Measurements from ENCODE around the gene RASGRF2. TPM values are rescaled to one million over a fixed set of nuclear protein-coding genes. Genes with fewer than 3 reads are reported as not detected.

RASGRF2 gene
- total RNA-seq, 5 donors from 2014 or later (not counting 1 experiment from before 2014, with no cell fraction given) = 25.2 to 53.0 (median 27.0) TPM

GRCh38 chr5:81194633-81195334 is 234.6 kb downstream of the RASGRF2 start:
- H3K4me3 Mint-ChIP-seq = peak overlapping the region in 2 of 3 donors; percentile 16 to 17
- Histone ChIP-seq H3K36me3 (ENCODE audit: control insufficient read depth in 2 of 2, extremely low read depth in 1 of 2, insufficient read depth in 1 of 2, low read length in 1 of 2) (peaks cover 2 to 3% of the 10 kb centered on the region in 2 donors), H3K27ac (ENCODE audit: low read length) (no peak overlapping the region), H3K4me3 (ENCODE audit: control insufficient read depth in 1 of 2, extremely low read depth in 1 of 2, low read length in 1 of 2) (no peak overlapping the region), H3K27me3 (replicated peaks in 1 of 2; ENCODE audit: control insufficient read depth in 2 of 2, extremely low read depth in 1 of 2, insufficient read depth in 2 of 2, low read length in 1 of 2) (no peaks in the 10 kb centered on the region), H3K4me1 (ENCODE audit: control insufficient read depth in 1 of 2, extremely low read depth in 1 of 2, insufficient read depth in 2 of 2, low read length in 2 of 2) (peaks cover 0 to 7% of the 10 kb centered on the region in 2 experiments), H3K9me3 (no peaks in the 10 kb centered on the region)
- ATAC-seq (replicated peaks in 1 of 4) = peak; percentile 96 to 98 (median 98)
- 21% methylated on average over 25 of the region's 31 CpGs for WGBS (ENCODE audit: insufficient coverage)
- H3K36me3 Mint-ChIP-seq = no peaks in the 10 kb centered on the region
- CTCF ChIA-PET = interaction anchor here (0.5 to 3.6 kb wide), 17 partner anchors 12 to 1331 kb away, joined by 3 to 26 read pairs (median 3); no protein-coding TSS in a partner anchor
- POLR2A ChIA-PET = no interaction called here
- DNase-seq = peak; percentile 51 to 84 (median 74)
- peak overlapping the region; percentile 54 to 68 for H3K27ac Mint-ChIP-seq
- no peaks in the 10 kb centered on the region for H3K27me3 Mint-ChIP-seq
- H3K9me3 Mint-ChIP-seq = no peaks in the 10 kb centered on the region
- H3K4me1 Mint-ChIP-seq = peaks cover 9 to 10% (median 9%) of the 10 kb centered on the region in 3 donors

- H3K9me3 Mint-ChIP-seq = no peaks in the 10 kb centered on the region
- Histone ChIP-seq H3K9me3 (no peaks in the 10 kb centered on the region), H3K27ac (ENCODE audit: low read length) (no peak overlapping the region), H3K4me3 (ENCODE audit: control insufficient read depth in 1 of 2, extremely low read depth in 1 of 2, low read length in 1 of 2) (no peak overlapping the region), H3K27me3 (replicated peaks in 1 of 2; ENCODE audit: control insufficient read depth in 2 of 2, extremely low read depth in 1 of 2, insufficient read depth in 2 of 2, low read length in 1 of 2) (no peaks in the 10 kb centered on the region), H3K36me3 (ENCODE audit: control insufficient read depth in 2 of 2, extremely low read depth in 1 of 2, insufficient read depth in 1 of 2, low read length in 1 of 2) (peaks cover 2 to 3% of the 10 kb centered on the region in 2 donors), H3K4me1 (ENCODE audit: control insufficient read depth in 1 of 2, extremely low read depth in 1 of 2, insufficient read depth in 2 of 2, low read length in 2 of 2) (peaks cover 0 to 7% of the 10 kb centered on the region in 2 experiments)
- H3K36me3 Mint-ChIP-seq = no peaks in the 10 kb centered on the region
- H3K4me1 Mint-ChIP-seq = peaks cover 9 to 10% (median 9%) of the 10 kb centered on the region in 3 donors
- no peak overlapping the region for H3K27ac Mint-ChIP-seq
- POLR2A ChIA-PET = no interaction called here
- H3K27me3 Mint-ChIP-seq = no peaks in the 10 kb centered on the region
- CTCF ChIA-PET = interaction anchor here (0.5 to 3.6 kb wide), 21 partner anchors 12 to 1332 kb away, joined by 3 to 26 read pairs (median 3); no protein-coding TSS in a partner anchor
- peak overlapping the region in 1 of 3 donors; percentile 16 for H3K4me3 Mint-ChIP-seq
- 87% methylated on average over 3 of the region's 5 CpGs for WGBS (ENCODE audit: insufficient coverage)
- DNase-seq (no peak), ATAC-seq (replicated peaks in 1 of 4) (no peak)
Measured at GRCh38 chr5:81195335-81195929, 235.3 kb downstream of the RASGRF2 start.

- CTCF ChIA-PET = no interaction called here
- H3K36me3 Mint-ChIP-seq = peaks cover 33% of the 10 kb centered on the region
Measured at GRCh38 chr5:81202655-81203054, 242.5 kb downstream of the RASGRF2 start.

GRCh38 chr5:81203729-81204128 is 243.6 kb downstream of the RASGRF2 start:
- H3K36me3 Mint-ChIP-seq = peaks cover 36% of the 10 kb centered on the region
- CTCF ChIA-PET = no interaction called here

More at GRCh38 chr5:81202655-81203054, 242.5 kb downstream of the RASGRF2 start:
- H3K27ac ChIP-seq (ENCODE audit: low read length) = no peak overlapping the region
- no peak overlapping the region for H3K4me3 Mint-ChIP-seq
- no peaks in the 10 kb centered on the region for H3K4me1 Mint-ChIP-seq
- no peaks in the 10 kb centered on the region for H3K27me3 Mint-ChIP-seq
- peaks cover 2 to 37% of the 10 kb centered on the region in 2 donors for H3K36me3 ChIP-seq (ENCODE audit: control insufficient read depth in 2 of 2, extremely low read depth in 1 of 2, insufficient read depth in 1 of 2, low read length in 1 of 2)
- POLR2A ChIA-PET = no interaction called here
- H3K27me3 ChIP-seq (replicated peaks in 1 of 2; ENCODE audit: control insufficient read depth in 2 of 2, extremely low read depth in 1 of 2, insufficient read depth in 2 of 2, low read length in 1 of 2) = no peaks in the 10 kb centered on the region
- no peak for ATAC-seq (replicated peaks in 1 of 4)
- H3K27ac Mint-ChIP-seq = no peak overlapping the region
- no peaks in the 10 kb centered on the region for H3K4me1 ChIP-seq (ENCODE audit: control insufficient read depth in 1 of 2, extremely low read depth in 1 of 2, insufficient read depth in 2 of 2, low read length in 2 of 2)
- H3K9me3 Mint-ChIP-seq = no peaks in the 10 kb centered on the region
- no peaks in the 10 kb centered on the region for H3K9me3 ChIP-seq
- no peak for DNase-seq
- H3K4me3 ChIP-seq (ENCODE audit: control insufficient read depth in 1 of 2, extremely low read depth in 1 of 2, low read length in 1 of 2) = no peak overlapping the region
- 100% methylated on average over 1 of the region's 2 CpGs for WGBS (ENCODE audit: insufficient coverage)

GRCh38 chr5:81204205-81204604 is 244.0 kb downstream of the RASGRF2 start:
- no peak overlapping the region for H3K27ac Mint-ChIP-seq

More at GRCh38 chr5:81203729-81204128, 243.6 kb downstream of the RASGRF2 start:
- H3K4me1 Mint-ChIP-seq = no peaks in the 10 kb centered on the region
- DNase-seq (no peak), ATAC-seq (replicated peaks in 1 of 4) (no peak)
- Histone ChIP-seq H3K27me3 (replicated peaks in 1 of 2; ENCODE audit: control insufficient read depth in 2 of 2, extremely low read depth in 1 of 2, insufficient read depth in 2 of 2, low read length in 1 of 2) (no peaks in the 10 kb centered on the region), H3K36me3 (ENCODE audit: control insufficient read depth in 2 of 2, extremely low read depth in 1 of 2, insufficient read depth in 1 of 2, low read length in 1 of 2) (peaks cover 0 to 42% of the 10 kb centered on the region in 2 donors), H3K4me3 (ENCODE audit: control insufficient read depth in 1 of 2, extremely low read depth in 1 of 2, low read length in 1 of 2) (no peak overlapping the region), H3K9me3 (no peaks in the 10 kb centered on the region), H3K27ac (ENCODE audit: low read length) (no peak overlapping the region), H3K4me1 (ENCODE audit: control insufficient read depth in 1 of 2, extremely low read depth in 1 of 2, insufficient read depth in 2 of 2, low read length in 2 of 2) (no peaks in the 10 kb centered on the region)
- no peaks in the 10 kb centered on the region for H3K27me3 Mint-ChIP-seq
- H3K27ac Mint-ChIP-seq = no peak overlapping the region
- POLR2A ChIA-PET = no interaction called here
- WGBS (ENCODE audit: insufficient coverage) = 89% methylated on average over 1 of the region's 3 CpGs
- no peak overlapping the region for H3K4me3 Mint-ChIP-seq
- no peaks in the 10 kb centered on the region for H3K9me3 Mint-ChIP-seq

GRCh38 chr5:81205058-81205457 is 244.9 kb downstream of the RASGRF2 start:
- WGBS (ENCODE audit: insufficient coverage) = 93% methylated on average over 2 of the region's 4 CpGs
- H3K4me3 Mint-ChIP-seq = no peak overlapping the region

More at GRCh38 chr5:81204205-81204604, 244.0 kb downstream of the RASGRF2 start:
- no peaks in the 10 kb centered on the region for H3K27me3 Mint-ChIP-seq
- H3K4me3 ChIP-seq (ENCODE audit: control insufficient read depth in 1 of 2, extremely low read depth in 1 of 2, low read length in 1 of 2) = no peak overlapping the region
- peaks cover 0 to 45% of the 10 kb centered on the region in 2 donors for H3K36me3 ChIP-seq (ENCODE audit: control insufficient read depth in 2 of 2, extremely low read depth in 1 of 2, insufficient read depth in 1 of 2, low read length in 1 of 2)
- H3K27ac ChIP-seq (ENCODE audit: low read length) = no peak overlapping the region
- no peaks in the 10 kb centered on the region for H3K9me3 ChIP-seq
- ChIA-PET POLR2A (interaction anchor here in 1 of 2 donors (0.6 kb wide), 1 partner anchor 397 kb away, joined by 3 read pairs; no protein-coding TSS in a partner anchor), CTCF (no interaction called here)
- H3K4me1 Mint-ChIP-seq = no peaks in the 10 kb centered on the region
- ATAC-seq (replicated peaks in 1 of 4) = no peak
- peaks cover 40% of the 10 kb centered on the region for H3K36me3 Mint-ChIP-seq
- H3K9me3 Mint-ChIP-seq = no peaks in the 10 kb centered on the region
- DNase-seq = no peak
- WGBS (ENCODE audit: insufficient coverage) = 80% methylated on average over 1 of the region's 1 CpG
- no peaks in the 10 kb centered on the region for H3K4me1 ChIP-seq (ENCODE audit: control insufficient read depth in 1 of 2, extremely low read depth in 1 of 2, insufficient read depth in 2 of 2, low read length in 2 of 2)
- H3K27me3 ChIP-seq (replicated peaks in 1 of 2; ENCODE audit: control insufficient read depth in 2 of 2, extremely low read depth in 1 of 2, insufficient read depth in 2 of 2, low read length in 1 of 2) = no peaks in the 10 kb centered on the region
- H3K4me3 Mint-ChIP-seq = no peak overlapping the region

More at GRCh38 chr5:81205058-81205457, 244.9 kb downstream of the RASGRF2 start:
- Histone ChIP-seq H3K36me3 (ENCODE audit: control insufficient read depth in 2 of 2, extremely low read depth in 1 of 2, insufficient read depth in 1 of 2, low read length in 1 of 2) (peaks cover 1 to 52% of the 10 kb centered on the region in 2 donors), H3K27me3 (replicated peaks in 1 of 2; ENCODE audit: control insufficient read depth in 2 of 2, extremely low read depth in 1 of 2, insufficient read depth in 2 of 2, low read length in 1 of 2) (no peaks in the 10 kb centered on the region), H3K4me3 (ENCODE audit: control insufficient read depth in 1 of 2, extremely low read depth in 1 of 2, low read length in 1 of 2) (no peak overlapping the region), H3K4me1 (ENCODE audit: control insufficient read depth in 1 of 2, extremely low read depth in 1 of 2, insufficient read depth in 2 of 2, low read length in 2 of 2) (no peaks in the 10 kb centered on the region), H3K9me3 (no peaks in the 10 kb centered on the region), H3K27ac (ENCODE audit: low read length) (no peak overlapping the region)
- no peaks in the 10 kb centered on the region for H3K9me3 Mint-ChIP-seq
- CTCF ChIA-PET = interaction anchor here in 1 of 2 donors (1.4 kb wide), 1 partner anchor 12 kb away, joined by 6 read pairs; no protein-coding TSS in a partner anchor
- no peaks in the 10 kb centered on the region for H3K4me1 Mint-ChIP-seq
- POLR2A ChIA-PET = interaction anchor here in 1 of 2 donors (0.6 kb wide), 1 partner anchor 398 kb away, joined by 3 read pairs; no protein-coding TSS in a partner anchor
- DNase-seq (no peak), ATAC-seq (replicated peaks in 1 of 4) (no peak)
- H3K27me3 Mint-ChIP-seq = no peaks in the 10 kb centered on the region
- no peak overlapping the region for H3K27ac Mint-ChIP-seq
- peaks cover 48% of the 10 kb centered on the region for H3K36me3 Mint-ChIP-seq
